ENCODE data around the gene BDKRB1.
A peak's percentile ranks its signal among the peaks of the same experiment; 100 is the strongest.

Gene BDKRB1

GRCh38 chr14:96285667-96286066, 29.7 kb downstream of the BDKRB1 start:
- DNase-seq = no peak

- no peak for DNase-seq
Measured at GRCh38 chr14:96286251-96286650, 30.2 kb downstream of the BDKRB1 start.

GRCh38 chr14:96287856-96288255, 31.8 kb downstream of the BDKRB1 start:
- no peak for DNase-seq

- no peak for DNase-seq
Measured at GRCh38 chr14:96294246-96294645, 38.2 kb downstream of the BDKRB1 start.

- DNase-seq = peak; percentile 23
Measured at GRCh38 chr14:96297000-96297399, 41.0 kb downstream of the BDKRB1 start.

GRCh38 chr14:96297997-96298515, 42.0 kb downstream of the BDKRB1 start:
- DNase-seq = no peak

- no peak for DNase-seq
Measured at GRCh38 chr14:96299441-96299840, 43.4 kb downstream of the BDKRB1 start.

- DNase-seq = no peak
Measured at GRCh38 chr14:96303981-96304380, 48.0 kb downstream of the BDKRB1 start.

GRCh38 chr14:96304956-96305355, 48.9 kb downstream of the BDKRB1 start:
- DNase-seq = no peak

- no peak for DNase-seq
Measured at GRCh38 chr14:96307434-96307833, 51.4 kb downstream of the BDKRB1 start.

GRCh38 chr14:96309133-96309895, 53.3 kb downstream of the BDKRB1 start:
- no peak for DNase-seq

- no peak for DNase-seq
Measured at GRCh38 chr14:96309896-96310330, 53.9 kb downstream of the BDKRB1 start.

GRCh38 chr14:96310906-96311305, 54.9 kb downstream of the BDKRB1 start:
- no peak for DNase-seq
